Mesendoderm (in vitro differentiated cells): ENCODE results near the gene SEL1L.

ENCODE experiments used
- DNase-seq: peaks from one replicate; pipeline ENCODE4 v3.0.0; 2013
- H2AK5ac ChIP-seq: 2 replicates; pipeline ENCODE4 v1.6.1; 2013; ENCODE audit warnings: low read length, inconsistent platforms
- H2BK120ac ChIP-seq: 2 replicates; pipeline ENCODE4 v1.6.1; 2013; ENCODE audit warnings: low read depth, mild to moderate bottlenecking, low read length, moderate library complexity, mixed read lengths
- H2BK15ac ChIP-seq: replicated peaks from 2 replicates; pipeline ENCODE4 v1.6.1; 2013; ENCODE audit warnings: low read depth, mild to moderate bottlenecking, moderate library complexity
- H2BK5ac ChIP-seq: 2 replicates; pipeline ENCODE4 v1.6.1; 2013; ENCODE audit warnings: low read length, inconsistent platforms
- H3K18ac ChIP-seq: 2 replicates; pipeline ENCODE4 v1.6.1; 2013; ENCODE audit warnings: mild to moderate bottlenecking, low read length, mixed read lengths
- H3K23ac ChIP-seq: one replicate; pipeline ENCODE4 v1.6.1; 2013; ENCODE audit warnings: low read length
- H3K27ac ChIP-seq: 2 replicates; pipeline ENCODE4 v1.5.1; 2013; ENCODE audit warnings: low read depth, mild to moderate bottlenecking, inconsistent platforms, low read length, moderate library complexity
- H3K27me3 ChIP-seq: 2 replicates; pipeline ENCODE4 v1.6.1; 2013; ENCODE audit warnings: low read length, control low read depth, mild to moderate bottlenecking, inconsistent platforms; ENCODE audit not compliant: insufficient read depth, poor library complexity
- H3K36me3 ChIP-seq: 2 replicates; pipeline ENCODE4 v1.6.1; 2013; ENCODE audit warnings: low read length, inconsistent platforms; ENCODE audit not compliant: control insufficient read depth, insufficient read depth
- H3K4ac ChIP-seq: one replicate; pipeline ENCODE4 v1.6.1; 2013; ENCODE audit warnings: low read depth, mild to moderate bottlenecking, low read length, moderate library complexity
- H3K4me1 ChIP-seq: 2 replicates; pipeline ENCODE4 v1.6.1; 2013; ENCODE audit warnings: low read depth, low read length, inconsistent platforms; ENCODE audit not compliant: control insufficient read depth
- H3K4me2 ChIP-seq: 2 replicates; pipeline ENCODE4 v1.6.1; 2013; ENCODE audit warnings: low read length
- H3K4me3 ChIP-seq: 2 replicates; pipeline ENCODE4 v1.5.1; 2013; ENCODE audit warnings: mild to moderate bottlenecking, low read length
- H3K56ac ChIP-seq: one replicate; pipeline ENCODE4 v1.6.1; 2013; ENCODE audit warnings: low read length
- H3K79me1 ChIP-seq: 2 replicates; pipeline ENCODE4 v1.6.1; 2013; ENCODE audit warnings: low read length, inconsistent platforms
- H3K79me2 ChIP-seq: 2 replicates; pipeline ENCODE4 v1.6.1; 2013; ENCODE audit warnings: mild to moderate bottlenecking, low read length; ENCODE audit not compliant: control insufficient read depth, insufficient read depth
- H3K9ac ChIP-seq: 2 replicates; pipeline ENCODE4 v1.6.1; 2013; ENCODE audit warnings: low read length, inconsistent platforms
- H4K5ac ChIP-seq: one replicate; pipeline ENCODE4 v1.6.1; 2013; ENCODE audit warnings: low read length
- H4K8ac ChIP-seq: one replicate; pipeline ENCODE4 v1.6.1; 2013; ENCODE audit warnings: low read depth, mild to moderate bottlenecking, control low read depth, low read length, moderate library complexity
- WGBS: extraction: QIAGEN DNeasy Blood & Tissue Kit; methylation state at CpG from one replicate; pipeline ENCODE4 v1.1.7; 2013; ENCODE audit warnings: low lambda C conversion rate, missing lambda C conversion rate; ENCODE audit not compliant: insufficient coverage; ENCODE audit errors: extremely low coverage; 5-methylcytosine and 5-hydroxymethylcytosine counted together

The SEL1L gene

GRCh38 chr14:81446279-81447007 lies 87.2 kb downstream of the SEL1L start:
- no peak overlapping the region for H4K5ac ChIP-seq
- WGBS, result no CpG with 5 or more reads among the region's 9 CpGs
- no peak overlapping the region for H4K8ac ChIP-seq
- no peaks in the 10 kb centered on the region for H3K79me1 ChIP-seq
- no peaks in the 10 kb centered on the region for H3K36me3 ChIP-seq
- H3K23ac ChIP-seq, result no peak overlapping the region
- no peak overlapping the region for H3K56ac ChIP-seq
- no peak overlapping the region for H3K4ac ChIP-seq
- no peak overlapping the region for H2AK5ac ChIP-seq
- H3K18ac ChIP-seq, result no peak overlapping the region
- DNase-seq, result no peak
- no peak overlapping the region for H3K4me2 ChIP-seq
- no peak overlapping the region for H3K27ac ChIP-seq
- no peak overlapping the region for H2BK120ac ChIP-seq
- H3K4me1 ChIP-seq, result no peaks in the 10 kb centered on the region
- H3K27me3 ChIP-seq, result no peaks in the 10 kb centered on the region
- H3K4me3 ChIP-seq, result no peak overlapping the region
- no peak overlapping the region for H3K9ac ChIP-seq
- H3K79me2 ChIP-seq, result no peaks in the 10 kb centered on the region
- no peak overlapping the region for H2BK15ac ChIP-seq
- no peak overlapping the region for H2BK5ac ChIP-seq

DNA sequence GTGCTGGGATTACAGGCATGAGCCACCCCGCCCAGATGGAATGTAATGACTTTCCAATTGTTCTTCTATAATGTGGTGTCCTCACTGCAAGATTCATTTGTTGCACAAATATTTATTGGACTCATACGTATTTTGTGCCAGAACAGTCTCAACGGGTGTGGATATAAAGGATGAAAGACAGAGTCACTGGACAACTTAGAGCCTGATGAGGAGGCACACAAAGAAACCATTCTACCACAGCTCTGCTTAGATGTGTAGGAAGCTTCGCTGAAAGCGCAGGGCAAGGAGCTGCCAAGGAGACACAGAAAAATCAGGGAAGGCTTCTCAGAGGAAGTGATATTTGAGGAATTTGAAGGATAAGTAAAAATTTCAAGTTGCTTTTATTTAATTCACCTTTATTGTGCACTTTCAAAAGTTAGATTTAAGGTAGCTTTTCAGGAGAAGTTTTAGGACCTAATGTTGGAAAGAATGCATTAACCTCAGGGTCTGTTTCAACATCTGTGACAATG lies 92.0 kb downstream of the SEL1L start:
- Histone ChIP-seq H2BK15ac (no peak overlapping the region), H3K56ac (no peak overlapping the region), H3K4me1 (no peaks in the 10 kb centered on the region), H2BK5ac (no peak overlapping the region), H4K8ac (no peak overlapping the region), H3K27ac (no peak overlapping the region), H3K4ac (no peak overlapping the region), H3K79me1 (no peaks in the 10 kb centered on the region), H2AK5ac (no peak overlapping the region), H3K4me2 (no peak overlapping the region), H3K18ac (no peak overlapping the region), H3K79me2 (no peaks in the 10 kb centered on the region), H3K36me3 (no peaks in the 10 kb centered on the region), H3K27me3 (peaks cover 3% of the 10 kb centered on the region), H3K23ac (no peak overlapping the region), H2BK120ac (no peak overlapping the region), H3K9ac (no peak overlapping the region), H3K4me3 (no peak overlapping the region), H4K5ac (no peak overlapping the region)
- no peak for DNase-seq
- no CpG with 5 or more reads among the region's 5 CpGs for WGBS

DNA sequence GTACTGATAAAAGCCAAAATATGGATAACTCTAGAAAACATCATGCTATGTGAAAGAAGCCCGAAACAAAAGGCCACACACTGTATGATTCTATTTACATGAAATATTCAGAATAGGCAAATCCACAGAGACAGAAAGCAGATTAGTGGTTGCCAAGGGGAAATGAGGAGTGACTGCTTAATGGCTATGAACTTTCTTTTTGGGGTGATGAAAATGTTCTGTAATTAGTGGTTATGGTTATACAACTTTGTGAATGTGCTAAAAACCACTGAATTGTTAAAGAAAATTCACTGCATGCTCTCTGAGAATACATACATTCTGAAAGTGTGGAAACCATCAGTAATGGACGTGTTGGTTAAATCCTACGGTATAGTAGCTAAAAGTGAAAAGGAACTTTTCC lies 93.6 kb downstream of the SEL1L start:
- no peak overlapping the region for H2BK120ac ChIP-seq
- no peak overlapping the region for H3K4ac ChIP-seq
- no peaks in the 10 kb centered on the region for H3K36me3 ChIP-seq
- H3K23ac ChIP-seq, result no peak overlapping the region
- H2BK5ac ChIP-seq, result no peak overlapping the region
- no peak overlapping the region for H3K18ac ChIP-seq
- no peak for DNase-seq
- no peak overlapping the region for H3K56ac ChIP-seq
- H3K79me1 ChIP-seq, result no peaks in the 10 kb centered on the region
- H2BK15ac ChIP-seq, result no peak overlapping the region
- no peak overlapping the region for H2AK5ac ChIP-seq
- no peaks in the 10 kb centered on the region for H3K4me1 ChIP-seq
- no peak overlapping the region for H4K5ac ChIP-seq
- H3K4me2 ChIP-seq, result no peak overlapping the region
- no peak overlapping the region for H3K4me3 ChIP-seq
- no CpG with 5 or more reads among the region's 3 CpGs for WGBS
- no peak overlapping the region for H3K9ac ChIP-seq
- H3K79me2 ChIP-seq, result no peaks in the 10 kb centered on the region
- no peak overlapping the region for H4K8ac ChIP-seq
- no peak overlapping the region for H3K27ac ChIP-seq
- H3K27me3 ChIP-seq, result peaks cover 3% of the 10 kb centered on the region

- H3K27me3 ChIP-seq, result peaks cover 3% of the 10 kb centered on the region
- no peak overlapping the region for H3K18ac ChIP-seq
- peaks cover 1% of the 10 kb centered on the region for H3K79me1 ChIP-seq
- peaks cover 8% of the 10 kb centered on the region for H3K79me2 ChIP-seq
- peaks cover 4% of the 10 kb centered on the region for H3K4me1 ChIP-seq
- no peak overlapping the region for H3K4me2 ChIP-seq
- H3K23ac ChIP-seq, result no peak overlapping the region
- no peaks in the 10 kb centered on the region for H3K36me3 ChIP-seq
- H3K27ac ChIP-seq, result no peak overlapping the region
- H3K4me3 ChIP-seq, result no peak overlapping the region
- H3K56ac ChIP-seq, result no peak overlapping the region
- no peak overlapping the region for H2BK5ac ChIP-seq
- no peak for DNase-seq
- H2BK120ac ChIP-seq, result no peak overlapping the region
- no peak overlapping the region for H4K5ac ChIP-seq
- H2AK5ac ChIP-seq, result no peak overlapping the region
- H3K9ac ChIP-seq, result no peak overlapping the region
- H3K4ac ChIP-seq, result no peak overlapping the region
- H2BK15ac ChIP-seq, result no peak overlapping the region
- no peak overlapping the region for H4K8ac ChIP-seq
- no CpG with 5 or more reads among the region's 4 CpGs for WGBS
These were observed 96.4 kb downstream of the SEL1L start for GRCh38 chr14:81437244-81437643.

GRCh38 chr14:81436296-81437138 lies 97.1 kb downstream of the SEL1L start:
- Histone ChIP-seq H3K23ac (no peak overlapping the region), H3K4me1 (peaks cover 4% of the 10 kb centered on the region), H2BK15ac (no peak overlapping the region), H3K27ac (no peak overlapping the region), H3K18ac (peak overlapping the region; percentile 19), H3K4ac (no peak overlapping the region), H3K27me3 (peaks cover 3% of the 10 kb centered on the region), H4K8ac (no peak overlapping the region), H3K4me2 (peak overlapping the region; percentile 96), H3K36me3 (no peaks in the 10 kb centered on the region), H3K4me3 (peak overlapping the region; percentile 60), H3K79me2 (peaks cover 13% of the 10 kb centered on the region), H2BK5ac (no peak overlapping the region), H3K9ac (peak overlapping the region; percentile 84), H3K79me1 (peaks cover 1% of the 10 kb centered on the region), H3K56ac (peak overlapping the region; percentile 96), H2AK5ac (no peak overlapping the region), H2BK120ac (no peak overlapping the region), H4K5ac (no peak overlapping the region)
- WGBS, result no CpG with 5 or more reads among the region's 79 CpGs
- peak; percentile 91 for DNase-seq
